HL-60 (cell line): Measurements from ENCODE around the gene ATP2B1.

Experiments used
- GABPA ChIP-seq: IDR thresholded peaks from 2 replicates; pipeline ENCODE4 v1.6.1; 2012; ENCODE audit warnings: low read depth
- POLR2AphosphoS5 ChIP-seq: IDR thresholded peaks from 2 replicates; pipeline ENCODE4 v1.6.1; 2012; ENCODE audit warnings: low read depth
- SPI1 ChIP-seq: IDR thresholded peaks from 2 replicates; pipeline ENCODE4 v1.6.1; 2012; ENCODE audit warnings: low read depth, mild to moderate bottlenecking, borderline replicate concordance
- TF ChIP-seq, protein P1 (sequence below): IDR thresholded peaks from one replicate; pipeline ENCODE4 v1.5.1; 2011; ENCODE audit warnings: low read length, control low read depth, inconsistent platforms; ENCODE audit not compliant: insufficient read depth
- TF ChIP-seq, protein P2 (sequence below): IDR thresholded peaks from 2 replicates; pipeline ENCODE4 v1.6.1; 2012; ENCODE audit warnings: low read depth; ENCODE audit not compliant: insufficient replicate concordance

GRCh38 chr12:89753997-89754396 lies 45.4 kb upstream of the ATP2B1 start:
- TF ChIP-seq, protein P1, sequence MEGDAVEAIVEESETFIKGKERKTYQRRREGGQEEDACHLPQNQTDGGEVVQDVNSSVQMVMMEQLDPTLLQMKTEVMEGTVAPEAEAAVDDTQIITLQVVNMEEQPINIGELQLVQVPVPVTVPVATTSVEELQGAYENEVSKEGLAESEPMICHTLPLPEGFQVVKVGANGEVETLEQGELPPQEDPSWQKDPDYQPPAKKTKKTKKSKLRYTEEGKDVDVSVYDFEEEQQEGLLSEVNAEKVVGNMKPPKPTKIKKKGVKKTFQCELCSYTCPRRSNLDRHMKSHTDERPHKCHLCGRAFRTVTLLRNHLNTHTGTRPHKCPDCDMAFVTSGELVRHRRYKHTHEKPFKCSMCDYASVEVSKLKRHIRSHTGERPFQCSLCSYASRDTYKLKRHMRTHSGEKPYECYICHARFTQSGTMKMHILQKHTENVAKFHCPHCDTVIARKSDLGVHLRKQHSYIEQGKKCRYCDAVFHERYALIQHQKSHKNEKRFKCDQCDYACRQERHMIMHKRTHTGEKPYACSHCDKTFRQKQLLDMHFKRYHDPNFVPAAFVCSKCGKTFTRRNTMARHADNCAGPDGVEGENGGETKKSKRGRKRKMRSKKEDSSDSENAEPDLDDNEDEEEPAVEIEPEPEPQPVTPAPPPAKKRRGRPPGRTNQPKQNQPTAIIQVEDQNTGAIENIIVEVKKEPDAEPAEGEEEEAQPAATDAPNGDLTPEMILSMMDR = no peak
- TF ChIP-seq, protein P2, sequence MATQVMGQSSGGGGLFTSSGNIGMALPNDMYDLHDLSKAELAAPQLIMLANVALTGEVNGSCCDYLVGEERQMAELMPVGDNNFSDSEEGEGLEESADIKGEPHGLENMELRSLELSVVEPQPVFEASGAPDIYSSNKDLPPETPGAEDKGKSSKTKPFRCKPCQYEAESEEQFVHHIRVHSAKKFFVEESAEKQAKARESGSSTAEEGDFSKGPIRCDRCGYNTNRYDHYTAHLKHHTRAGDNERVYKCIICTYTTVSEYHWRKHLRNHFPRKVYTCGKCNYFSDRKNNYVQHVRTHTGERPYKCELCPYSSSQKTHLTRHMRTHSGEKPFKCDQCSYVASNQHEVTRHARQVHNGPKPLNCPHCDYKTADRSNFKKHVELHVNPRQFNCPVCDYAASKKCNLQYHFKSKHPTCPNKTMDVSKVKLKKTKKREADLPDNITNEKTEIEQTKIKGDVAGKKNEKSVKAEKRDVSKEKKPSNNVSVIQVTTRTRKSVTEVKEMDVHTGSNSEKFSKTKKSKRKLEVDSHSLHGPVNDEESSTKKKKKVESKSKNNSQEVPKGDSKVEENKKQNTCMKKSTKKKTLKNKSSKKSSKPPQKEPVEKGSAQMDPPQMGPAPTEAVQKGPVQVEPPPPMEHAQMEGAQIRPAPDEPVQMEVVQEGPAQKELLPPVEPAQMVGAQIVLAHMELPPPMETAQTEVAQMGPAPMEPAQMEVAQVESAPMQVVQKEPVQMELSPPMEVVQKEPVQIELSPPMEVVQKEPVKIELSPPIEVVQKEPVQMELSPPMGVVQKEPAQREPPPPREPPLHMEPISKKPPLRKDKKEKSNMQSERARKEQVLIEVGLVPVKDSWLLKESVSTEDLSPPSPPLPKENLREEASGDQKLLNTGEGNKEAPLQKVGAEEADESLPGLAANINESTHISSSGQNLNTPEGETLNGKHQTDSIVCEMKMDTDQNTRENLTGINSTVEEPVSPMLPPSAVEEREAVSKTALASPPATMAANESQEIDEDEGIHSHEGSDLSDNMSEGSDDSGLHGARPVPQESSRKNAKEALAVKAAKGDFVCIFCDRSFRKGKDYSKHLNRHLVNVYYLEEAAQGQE = no peak
- TF ChIP-seq POLR2AphosphoS5 (no peak), GABPA (no peak), SPI1 (no peak)
